Measurements from ENCODE around the gene MLLT11. TPM values are rescaled to one million over a fixed set of nuclear protein-coding genes. Genes with fewer than 3 reads are reported as not detected.

MLLT11 gene
- total and polyA plus RNA-seq, 2 of the 4 experiments (the other 2 are of a cell fraction) = 3.6 to 17.5 TPM

- H3K9me1 ChIP-seq (ENCODE audit: insufficient read depth, low read length) = no peaks in the 10 kb centered on the region
- DNase-seq (no peak), ATAC-seq (ENCODE audit: low read depth) (no peak)
- H3K27me3 ChIP-seq (ENCODE audit: control insufficient read depth, insufficient read depth, low read length) = no peaks in the 10 kb centered on the region
- H3K23ac ChIP-seq (ENCODE audit: low read depth, low read length) = no peak overlapping the region
- no peak overlapping the region for H2BK120ac ChIP-seq (ENCODE audit: low read depth, low read length)
- H4K91ac ChIP-seq (ENCODE audit: insufficient read depth, low read depth, low read length) = no peak overlapping the region
- H3K4me3 ChIP-seq (ENCODE audit: insufficient read depth, low read depth, low read length) = no peak overlapping the region
- no peak overlapping the region for H2BK5ac ChIP-seq (ENCODE audit: low read depth, low read length, poor library complexity, severe bottlenecking)
- H3K27ac ChIP-seq (ENCODE audit: insufficient read depth, low read length) = no peak overlapping the region
- TF ChIP-seq RCOR1 (IDR thresholded peaks at IDR 0.05; ENCODE audit: insufficient replicate concordance, low read length) (no peak), FOS (IDR thresholded peaks at IDR 0.05; ENCODE audit: low read depth, low read length) (no peak), RAD21 (IDR thresholded peaks at IDR 0.05; ENCODE audit: low read length) (no peak), BHLHE40 (IDR thresholded peaks at IDR 0.05; ENCODE audit: low read depth, low read length) (no peak), MAFK (IDR thresholded peaks at IDR 0.05; ENCODE audit: low read depth, low read length) (no peak)
- no peak overlapping the region for H4K5ac ChIP-seq (ENCODE audit: low read depth, low read length)
- no peak overlapping the region for H2BK15ac ChIP-seq (ENCODE audit: low read depth, low read length)
- dilution Hi-C loops (cut with HindIII; ENCODE audit: low sequenced_read_pairs, unreplicated experiment) = no loop called here
- no peak overlapping the region for H2AK5ac ChIP-seq (ENCODE audit: low read depth, low read length)
- no peaks in the 10 kb centered on the region for H3K9me3 ChIP-seq (ENCODE audit: control insufficient read depth, insufficient read depth, low read length)
- H3K18ac ChIP-seq (ENCODE audit: low read depth, low read length) = no peak overlapping the region
- H3K14ac ChIP-seq (replicated peaks; ENCODE audit: low read depth, low read length) = no peak overlapping the region
- intact Hi-C loops (cut with micrococcal nuclease) = loop anchor here (10.0 kb wide), 1 partner anchor 150 kb away; the partner anchor contains the start of gene PSMD4
- no peaks in the 10 kb centered on the region for H3K4me1 ChIP-seq (ENCODE audit: control insufficient read depth, insufficient read depth, low read length)
- BruUV-seq (replicated peaks) = no TSS peak
- 0 out of 2 replicates have a peak, but pooled peaks cover 1% of the 10 kb centered on the region for H3K36me3 ChIP-seq (ENCODE audit: control insufficient read depth, insufficient read depth, low read length)
- H3K79me1 ChIP-seq (ENCODE audit: low read depth in 1 of 2, low read length in 2 of 2) = no peaks in the 10 kb centered on the region
- no peak overlapping the region for H3K56ac ChIP-seq (ENCODE audit: extremely low read depth, insufficient read depth, low read length)
- no peak overlapping the region for H2AFZ ChIP-seq (replicated peaks; ENCODE audit: low read length, poor library complexity)
- H4K20me1 ChIP-seq (ENCODE audit: insufficient read depth, low read length) = no peaks in the 10 kb centered on the region
- no peak overlapping the region for H3K4me2 ChIP-seq (ENCODE audit: low read depth, low read length)
- in situ Hi-C loops (cut with MboI; ENCODE audit: low sequenced_read_pairs) = no loop called here
- H3K9ac ChIP-seq (ENCODE audit: low read depth, low read length) = no peak overlapping the region
- H2BK20ac ChIP-seq (ENCODE audit: low read depth, low read length) = no peak overlapping the region
- no peak overlapping the region for H4K8ac ChIP-seq (ENCODE audit: low read depth in 2 of 2, low read length in 2 of 2)
- H2AK9ac ChIP-seq (replicated peaks; ENCODE audit: low read depth, low read length, poor library complexity) = no peak overlapping the region
- H3K4ac ChIP-seq (ENCODE audit: low read depth, low read length) = no peak overlapping the region
- CTCF ChIA-PET = no interaction called here
- POLR2A ChIA-PET (ENCODE audit: unreplicated experiment) = no interaction called here
Measured at GRCh38 chr1:151104630-151105029, 44.4 kb downstream of the MLLT11 start.

All from IMR-90 (cell line).